ENCODE measurements around the gene LRP6. TPM values are rescaled to one million over a fixed set of nuclear protein-coding genes. Genes with fewer than 3 reads are reported as not detected.
A peak's percentile ranks its signal among the peaks of the same experiment; 100 is the strongest.

LRP6 gene
- total RNA-seq, 1 donor from 2014 or later = 36.3 TPM

DNA sequence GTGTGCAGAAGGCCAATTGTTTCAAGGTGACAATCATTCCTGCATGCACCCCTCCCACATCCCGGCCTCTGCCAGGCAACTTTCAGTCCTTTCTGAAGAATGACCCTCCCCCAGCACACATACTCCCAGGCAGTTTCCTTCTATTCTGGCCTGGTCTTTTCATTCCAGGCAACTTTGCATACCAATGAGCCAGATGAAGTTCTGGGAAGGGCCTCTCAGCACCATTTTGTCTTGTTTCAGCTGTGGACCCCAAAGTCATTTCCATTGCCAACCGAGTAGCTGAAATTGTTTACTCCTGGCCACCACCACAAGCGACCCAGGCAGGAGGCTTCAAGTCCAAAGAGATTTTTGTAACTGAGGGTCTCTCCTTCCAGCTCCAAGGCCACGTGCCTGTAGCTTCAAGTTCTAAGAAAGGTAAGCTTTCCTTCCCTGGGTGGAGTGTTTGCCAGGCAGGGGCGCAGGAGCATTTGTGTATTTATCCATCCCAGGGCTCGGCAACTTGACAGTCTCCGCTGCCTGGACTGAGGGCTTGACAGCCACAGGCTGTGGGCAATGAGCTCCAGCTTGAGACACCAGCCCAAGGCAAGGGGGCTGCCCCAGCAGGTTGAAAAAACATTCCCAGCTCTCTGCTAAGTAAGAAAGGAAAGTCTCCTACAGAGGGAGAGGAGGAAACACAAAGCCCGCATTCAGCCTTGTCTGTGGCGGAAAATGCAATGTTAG is 179.7 kb downstream of the LRP6 start:
- no peak for ATAC-seq

GRCh38 chr12:12086362-12086761 is 180.5 kb downstream of the LRP6 start:
- no peak for ATAC-seq
- peak; percentile 10 for DNase-seq (ENCODE audit: low spot score)

More for the DNA sequence above, 179.7 kb downstream of the LRP6 start:
- DNase-seq (ENCODE audit: low spot score) = peak; percentile 43

DNA sequence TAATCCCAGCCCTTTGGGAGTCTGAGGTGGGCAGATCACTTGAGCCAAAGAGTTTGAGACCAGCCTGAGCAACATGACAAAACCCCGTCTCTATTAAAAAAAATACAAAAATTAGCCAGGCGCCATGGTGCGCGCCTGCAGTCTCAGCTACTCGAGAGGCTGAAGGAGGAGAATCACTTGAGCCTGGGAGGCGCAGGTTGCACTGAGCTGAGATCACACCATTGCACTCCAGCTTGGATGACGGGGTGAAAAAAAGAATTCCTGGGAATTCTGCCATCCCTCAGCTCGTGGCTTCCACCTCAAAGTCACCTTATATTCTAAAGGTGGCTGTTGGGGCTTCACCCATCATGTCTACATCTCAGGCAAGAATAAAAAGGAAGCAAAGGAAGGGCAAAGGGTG is 183.2 kb downstream of the LRP6 start:
- no peak for ATAC-seq
- no peak for DNase-seq (ENCODE audit: low spot score)

- DNase-seq (ENCODE audit: low spot score) (peak; percentile 57), ATAC-seq (peak; percentile 84)
Measured at GRCh38 chr12:12081836-12082497, 184.9 kb downstream of the LRP6 start.

DNA sequence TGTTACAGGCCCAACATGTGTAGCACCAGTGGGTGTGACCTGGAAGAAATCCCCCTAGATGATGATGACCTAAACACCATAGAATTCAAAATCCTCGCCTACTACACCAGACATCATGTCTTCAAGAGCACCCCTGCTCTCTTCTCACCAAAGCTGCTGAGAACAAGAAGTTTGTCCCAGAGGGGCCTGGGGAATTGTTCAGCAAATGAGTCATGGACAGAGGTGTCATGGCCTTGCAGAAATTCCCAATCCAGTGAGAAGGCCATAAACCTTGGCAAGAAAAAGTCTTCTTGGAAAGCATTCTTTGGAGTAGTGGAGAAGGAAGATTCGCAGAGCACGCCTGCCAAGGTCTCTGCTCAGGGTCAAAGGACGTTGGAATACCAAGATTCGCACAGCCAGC is 187.6 kb downstream of the LRP6 start:
- DNase-seq (ENCODE audit: low spot score) = peak; percentile 10
- no peak for ATAC-seq

- ATAC-seq (peak; percentile 87), DNase-seq (ENCODE audit: low spot score) (peak; percentile 60)
Measured at GRCh38 chr12:12072064-12072760, 194.6 kb downstream of the LRP6 start.

DNA sequence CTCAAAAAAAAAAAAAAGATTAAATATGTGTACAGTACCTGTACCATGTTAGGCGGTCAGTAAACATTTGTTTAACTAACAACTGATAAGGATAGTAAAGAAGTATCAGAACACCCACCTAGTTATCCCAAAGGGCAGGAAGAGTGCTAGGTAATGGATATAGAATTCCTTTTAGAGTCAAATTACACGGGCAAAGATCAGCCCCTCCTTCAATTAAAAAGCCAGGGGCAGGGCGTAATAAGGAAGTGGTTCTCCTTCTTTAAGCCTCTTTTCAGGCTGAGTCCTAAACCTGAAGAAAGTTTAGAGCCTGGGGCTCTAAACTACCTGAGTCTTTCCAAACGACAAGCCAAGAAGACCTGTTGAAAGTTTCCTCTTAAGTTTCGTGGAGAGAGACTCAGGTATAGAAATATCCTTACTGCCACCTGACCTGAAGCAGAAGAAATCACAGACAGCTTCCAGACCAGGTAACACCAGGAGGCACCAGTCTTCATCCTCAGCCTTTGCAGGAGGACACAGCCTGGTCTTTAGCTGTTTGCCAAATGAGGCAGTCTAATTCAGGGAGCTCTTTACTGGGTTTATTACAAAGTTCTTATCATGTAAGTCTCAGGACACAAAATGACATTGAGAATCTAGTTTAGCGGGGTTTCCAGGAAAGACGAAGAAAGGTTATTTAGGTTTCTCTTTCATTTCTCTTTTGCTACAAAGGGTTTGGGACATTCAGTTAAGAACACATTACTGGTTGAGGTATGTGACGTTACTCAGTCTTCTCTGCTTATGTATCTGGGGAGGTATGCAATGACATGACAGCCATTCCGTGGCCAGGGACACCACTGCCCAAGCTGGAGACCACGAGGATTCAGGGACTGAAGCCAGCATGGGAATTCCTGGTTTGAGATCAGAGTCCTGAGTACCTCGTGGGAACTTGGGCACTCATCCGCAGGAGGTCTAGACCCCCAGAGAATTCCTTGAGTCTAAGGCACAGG is 195.9 kb downstream of the LRP6 start, which contains the start of gene BCL2L14:
TSS of gene BCL2L14 (plus strand) at position 266 of the 983 bp plus-strand sequence. CDS start 8,367 bp downstream, outside the sequence.
- ATAC-seq (peak; percentile 66), DNase-seq (ENCODE audit: low spot score) (no peak)

DNA sequence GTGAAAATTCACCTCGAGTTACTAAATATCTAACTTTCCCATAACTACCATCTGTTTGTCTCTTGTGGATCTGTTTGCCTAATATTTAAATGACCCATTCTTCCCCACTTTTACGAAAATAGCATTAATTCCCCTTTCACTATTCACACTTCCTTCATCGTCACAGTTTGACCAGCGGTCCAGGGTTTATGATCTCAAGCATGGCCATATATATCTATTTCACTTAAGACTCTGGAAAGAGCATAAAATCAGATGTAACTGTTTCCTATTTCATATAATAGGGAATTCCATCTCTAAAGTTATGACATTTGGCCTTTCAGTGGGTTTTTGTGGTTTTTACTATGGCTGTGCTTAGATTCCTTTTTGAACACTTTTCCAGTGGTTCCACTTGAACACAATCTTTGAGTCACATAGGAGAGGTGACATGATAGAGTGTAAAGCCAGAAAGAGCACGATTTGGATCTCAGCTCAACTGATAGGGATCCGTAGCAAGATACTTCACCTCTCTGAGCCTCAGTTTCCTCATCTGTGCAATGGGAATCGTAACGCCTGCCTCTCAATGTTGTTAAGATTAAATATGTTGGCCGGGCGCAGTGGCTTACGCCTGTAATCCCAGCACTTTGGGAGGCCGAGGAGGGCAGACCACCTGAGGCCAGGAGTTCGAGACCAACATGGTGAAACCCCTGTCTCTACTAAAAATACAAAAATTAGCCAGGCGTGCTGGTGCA is 196.9 kb downstream of the LRP6 start:
- no peak for ATAC-seq
- DNase-seq (ENCODE audit: low spot score) = no peak

GRCh38 chr12:12068751-12069150 is 198.1 kb downstream of the LRP6 start:
- DNase-seq (ENCODE audit: low spot score) (no peak), ATAC-seq (no peak)

Other genes starting within 250 kb of the LRP6 start
- gene BCL2L14, start 196.1 kb downstream of the LRP6 start, total RNA-seq = not detected
- gene MANSC1, start 83.2 kb upstream of the LRP6 start, total RNA-seq = 6.6 TPM
- 8.3 TPM for gene BORCS5, start 90.0 kb upstream of the LRP6 start, total RNA-seq